Right atrium auricular region (tissue), 2 donors: ENCODE measurements around the gene HEATR5B. TPM values are rescaled to one million over a fixed set of nuclear protein-coding genes. Genes with fewer than 3 reads are reported as not detected.

Experiments
- DNase-seq: peaks from one replicate; pipeline ENCODE4 v3.0.0-alpha.2; 2019; ENCODE audit warnings: low spot score
- H3K27ac ChIP-seq, 2 donors: fragments of 200-600 bp; sonication (generic); 1 replicate in 1 of 2; 2 replicates in 1 of 2; pipeline ENCODE4 v1.5.1; 2016 to 2019
- H3K27me3 ChIP-seq, 2 donors: fragments of 200-600 bp; sonication (generic); one replicate each; pipeline versions ENCODE4 v1.5.1 to v1.6.0; 2017 to 2019
- H3K36me3 ChIP-seq: fragments of 200-600 bp; sonication (generic); one replicate; pipeline ENCODE4 v1.5.1; 2016
- H3K4me1 ChIP-seq, 2 donors: fragments of 200-600 bp; sonication (generic); one replicate each; pipeline versions ENCODE4 v1.5.1 to v1.6.0; 2017 to 2019
- H3K4me3 ChIP-seq, 2 donors: fragments of 200-600 bp; sonication (generic); 1 replicate in 1 of 2; 2 replicates in 1 of 2; pipeline ENCODE4 v1.5.1; 2017 to 2019; ENCODE audit warnings: mild to moderate bottlenecking in 1 of 2, moderate library complexity in 1 of 2
- H3K9me3 ChIP-seq, 2 donors: fragments of 200-600 bp; sonication (generic); one replicate each; pipeline ENCODE4 v1.5.1; 2019
- total RNA-seq, 2 donors: library from RNA; depleted of rRNA; stranded (reverse); fragments of >200 nt; gene quantifications; one replicate each; pipeline ENCODE4 v1.1.0, GENCODE V29; 2016
- TF ChIP-seq, protein P1 (sequence below), 2 donors: fragments of 200-600 bp; sonication (generic); IDR thresholded peaks; one replicate each; pipeline ENCODE4 v1.5.1; 2019; ENCODE audit warnings: antibody characterized with exemption in 2 of 2

The HEATR5B gene
- total RNA-seq, 2 donors from 2014 or later: 16.4 to 17.6 TPM

DNA sequence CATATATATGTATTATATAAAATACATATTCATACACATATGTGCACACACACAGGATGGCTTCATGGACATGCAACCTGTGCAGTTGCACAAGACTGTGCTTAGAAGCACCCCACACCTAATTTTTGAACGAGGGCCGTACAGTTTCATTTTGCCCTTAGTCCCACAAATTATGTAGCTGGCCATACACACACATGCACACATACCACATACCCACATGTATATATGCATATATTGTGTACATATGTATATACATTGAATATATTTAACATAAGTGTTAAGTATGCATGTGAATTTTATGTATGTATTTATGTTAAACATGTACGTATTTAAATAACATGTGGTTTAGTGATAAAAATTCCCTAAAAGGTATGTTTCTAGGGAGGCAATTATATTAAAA lies 18.4 kb upstream of the HEATR5B start:
- TF ChIP-seq, protein P1, sequence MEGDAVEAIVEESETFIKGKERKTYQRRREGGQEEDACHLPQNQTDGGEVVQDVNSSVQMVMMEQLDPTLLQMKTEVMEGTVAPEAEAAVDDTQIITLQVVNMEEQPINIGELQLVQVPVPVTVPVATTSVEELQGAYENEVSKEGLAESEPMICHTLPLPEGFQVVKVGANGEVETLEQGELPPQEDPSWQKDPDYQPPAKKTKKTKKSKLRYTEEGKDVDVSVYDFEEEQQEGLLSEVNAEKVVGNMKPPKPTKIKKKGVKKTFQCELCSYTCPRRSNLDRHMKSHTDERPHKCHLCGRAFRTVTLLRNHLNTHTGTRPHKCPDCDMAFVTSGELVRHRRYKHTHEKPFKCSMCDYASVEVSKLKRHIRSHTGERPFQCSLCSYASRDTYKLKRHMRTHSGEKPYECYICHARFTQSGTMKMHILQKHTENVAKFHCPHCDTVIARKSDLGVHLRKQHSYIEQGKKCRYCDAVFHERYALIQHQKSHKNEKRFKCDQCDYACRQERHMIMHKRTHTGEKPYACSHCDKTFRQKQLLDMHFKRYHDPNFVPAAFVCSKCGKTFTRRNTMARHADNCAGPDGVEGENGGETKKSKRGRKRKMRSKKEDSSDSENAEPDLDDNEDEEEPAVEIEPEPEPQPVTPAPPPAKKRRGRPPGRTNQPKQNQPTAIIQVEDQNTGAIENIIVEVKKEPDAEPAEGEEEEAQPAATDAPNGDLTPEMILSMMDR (IDR thresholded peaks at IDR 0.05): no peak

DNA sequence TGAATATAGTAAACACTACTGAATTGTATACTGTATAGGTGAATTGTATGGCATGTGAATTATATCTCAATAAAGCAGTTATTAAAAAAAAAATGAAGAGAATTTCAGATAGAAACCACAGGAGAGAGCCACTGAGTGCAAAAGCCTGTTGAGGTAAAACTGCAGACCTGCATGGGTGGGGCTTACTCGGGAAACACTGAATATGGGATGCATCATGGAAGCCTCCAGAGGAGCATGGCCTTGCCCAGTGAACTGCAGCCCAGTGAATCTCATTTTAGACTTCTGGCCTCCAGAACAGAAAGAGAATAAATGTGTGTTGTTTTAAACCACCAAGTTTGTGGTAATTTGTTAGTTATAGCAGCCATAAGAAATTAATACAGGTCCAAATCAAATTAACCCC lies 15.9 kb upstream of the HEATR5B start:
- H3K4me1 ChIP-seq: no peaks in the 10 kb centered on the region
- H3K27ac ChIP-seq: no peak overlapping the region
- H3K9me3 ChIP-seq: no peaks in the 10 kb centered on the region
- no peaks in the 10 kb centered on the region for H3K27me3 ChIP-seq
- TF ChIP-seq, protein P1 (IDR thresholded peaks at IDR 0.05): no peak
- H3K36me3 ChIP-seq: peaks cover 58% of the 10 kb centered on the region
- no peak for DNase-seq
- no peak overlapping the region for H3K4me3 ChIP-seq

More for the DNA sequence above, 18.4 kb upstream of the HEATR5B start:
- Histone ChIP-seq H3K9me3 (no peaks in the 10 kb centered on the region), H3K36me3 (peaks cover 60% of the 10 kb centered on the region), H3K4me3 (no peak overlapping the region), H3K27me3 (no peaks in the 10 kb centered on the region), H3K27ac (no peak overlapping the region), H3K4me1 (no peaks in the 10 kb centered on the region)
- no peak for DNase-seq

GRCh38 chr2:37098416-37099118 lies 14.4 kb upstream of the HEATR5B start:
- Histone ChIP-seq H3K36me3 (peaks cover 73% of the 10 kb centered on the region), H3K4me1 (no peaks in the 10 kb centered on the region)

DNA sequence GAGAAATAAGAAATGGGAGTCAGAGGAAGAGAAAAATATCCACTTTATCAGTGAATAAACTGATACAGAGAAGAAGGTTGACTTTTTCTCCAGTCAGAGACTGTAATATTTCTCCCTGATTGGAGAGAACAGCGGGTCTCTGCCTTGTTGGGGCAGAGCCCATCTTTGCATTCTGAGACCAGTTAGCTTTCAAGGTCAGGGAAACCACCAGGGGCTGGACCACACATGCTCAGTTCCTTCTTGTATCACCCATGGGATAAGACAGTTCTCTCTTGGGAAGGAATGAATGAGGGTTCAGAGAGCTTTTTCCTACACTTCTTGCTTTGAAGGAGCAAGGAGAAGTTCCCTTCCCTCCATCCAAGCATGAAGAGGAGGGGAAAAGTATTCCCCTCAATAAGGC lies 12.4 kb upstream of the HEATR5B start:
- H3K36me3 ChIP-seq: peaks cover 74% of the 10 kb centered on the region
- H3K27ac ChIP-seq: no peak overlapping the region
- no peaks in the 10 kb centered on the region for H3K27me3 ChIP-seq
- H3K9me3 ChIP-seq: no peaks in the 10 kb centered on the region
- no peak overlapping the region for H3K4me3 ChIP-seq
- DNase-seq: no peak
- TF ChIP-seq, protein P1 (IDR thresholded peaks at IDR 0.05): no peak
- no peaks in the 10 kb centered on the region for H3K4me1 ChIP-seq

More at GRCh38 chr2:37098416-37099118, 14.4 kb upstream of the HEATR5B start:
- no peak for DNase-seq
- no peak overlapping the region for H3K4me3 ChIP-seq
- TF ChIP-seq, protein P1 (IDR thresholded peaks at IDR 0.05): no peak
- H3K27me3 ChIP-seq: no peaks in the 10 kb centered on the region
- no peaks in the 10 kb centered on the region for H3K9me3 ChIP-seq
- H3K27ac ChIP-seq: no peak overlapping the region

- H3K9me3 ChIP-seq: no peaks in the 10 kb centered on the region
- no peak for DNase-seq
- no peaks in the 10 kb centered on the region for H3K27me3 ChIP-seq
- H3K4me3 ChIP-seq: no peak overlapping the region
- H3K36me3 ChIP-seq: peaks cover 57% of the 10 kb centered on the region
- no peaks in the 10 kb centered on the region for H3K4me1 ChIP-seq
- TF ChIP-seq, protein P1 (IDR thresholded peaks at IDR 0.05): no peak
- no peak overlapping the region for H3K27ac ChIP-seq
Observed at GRCh38 chr2:37091873-37092272, 7.7 kb upstream of the HEATR5B start.

DNA sequence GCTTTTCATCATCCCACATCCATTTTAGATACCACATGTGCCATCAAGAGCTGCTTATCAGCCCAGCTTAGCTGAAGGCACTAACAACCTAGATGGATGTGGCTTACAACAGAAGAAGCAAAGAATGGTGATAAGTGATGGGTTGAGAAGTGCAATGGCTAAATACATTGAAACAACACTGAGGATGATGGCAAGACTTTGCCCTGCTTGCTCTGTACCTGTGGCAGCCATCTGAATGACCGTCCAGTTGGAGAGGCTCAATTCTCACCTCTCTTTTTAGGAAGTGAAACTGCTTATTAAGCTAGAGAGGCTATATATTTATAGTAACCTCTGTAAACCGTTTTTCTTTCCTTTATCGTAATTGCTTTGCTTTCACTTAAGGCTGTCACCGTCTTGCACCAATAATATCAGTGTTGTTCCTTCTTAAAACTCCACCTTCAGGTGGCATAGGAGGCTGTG lies 5.9 kb upstream of the HEATR5B start:
- Histone ChIP-seq H3K4me1 (peaks cover 0 to 6% of the 10 kb centered on the region in 2 donors), H3K36me3 (peaks cover 44% of the 10 kb centered on the region), H3K27ac (no peak overlapping the region), H3K27me3 (no peaks in the 10 kb centered on the region), H3K9me3 (no peaks in the 10 kb centered on the region), H3K4me3 (no peak overlapping the region)
- no peak for DNase-seq
- TF ChIP-seq, protein P1 (IDR thresholded peaks at IDR 0.05): no peak
